HepG2 (cell line): Measurements from ENCODE around the gene S1PR5. TPM values are rescaled to one million over a fixed set of nuclear protein-coding genes. Genes with fewer than 3 reads are reported as not detected.

Source experiments
- ATAC-seq: fragments of 200-7000 bp; cut with Tn5 transposase; 3 replicates; pipeline ENCODE4 v1.9.1; 2020; ENCODE audit warnings: mild to moderate bottlenecking, moderate library complexity
- BruUV-seq: library from RNA; stranded (reverse); fragments of 400-500 nt; replicated peaks from 2 replicates; lab custom pipeline; 2021; lab: Mats Ljungman, UMichigan
- CTCF ChIA-PET: fragments of 300-600 bp; formaldehyde crosslinking; extraction: SDS; loops from one replicate; lab custom pipeline; 2021; ENCODE audit warnings: low total read pairs, inconsistent platforms, low intra/inter-chr PET ratio; lab: Yijun Ruan, JAX
- POLR2A ChIA-PET: fragments of 350-600 bp; sonication (Branson Sonifier 250); formaldehyde crosslinking; loops from one replicate; lab custom pipeline; 2020; ENCODE audit warnings: antibody characterized with exemption, inconsistent platforms; lab: Yijun Ruan, JAX
- DNase-seq: peaks from one replicate; pipeline ENCODE4 v3.0.0-alpha.2; 2015; ENCODE audit warnings: low spot score
- FAIRE-seq: peaks from 3 replicates; lab custom pipeline; 2011; peaks lifted over from hg19 to GRCh38; lab: Jason Lieb, UNC
- H2AFZ ChIP-seq: one replicate; pipeline ENCODE4 v1.6.1; 2011; ENCODE audit warnings: low read length, inconsistent platforms
- H3K27ac ChIP-seq: fragments of 300-600 bp; 3 replicates; pipeline ENCODE4 v1.8.0; 2011; ENCODE audit warnings: mixed run types, mild to moderate bottlenecking, mixed read lengths, low read length, inconsistent platforms; ENCODE audit not compliant: insufficient read depth; ENCODE audit errors: extremely low read length
- H3K27me3 ChIP-seq, 2 experiments: fragments of 200-600 bp in 1 of 2; 2 replicates in 1 of 2; 3 replicates in 1 of 2; pipeline versions ENCODE4 v1.6.0 to v1.8.0; 2011; ENCODE audit warnings: low read length in 2 of 2, mild to moderate bottlenecking in 2 of 2, moderate library complexity in 2 of 2, inconsistent platforms in 1 of 2; ENCODE audit not compliant: insufficient read depth in 2 of 2, control insufficient read depth in 1 of 2
- H3K36me3 ChIP-seq, 2 experiments: fragments of 200-600 bp in 1 of 2; replicated peaks in 1 of 2; 2 replicates in 1 of 2; 3 replicates in 1 of 2; pipeline versions ENCODE4 v1.5.1 to v1.8.0; 2011; ENCODE audit warnings: low read length in 2 of 2, inconsistent platforms in 1 of 2; ENCODE audit not compliant: insufficient read depth in 2 of 2, control insufficient read depth in 1 of 2
- H3K4me1 ChIP-seq: 2 replicates; pipeline ENCODE4 v1.5.1; 2012; ENCODE audit warnings: low read length, inconsistent platforms; ENCODE audit not compliant: insufficient read depth
- H3K4me2 ChIP-seq: 2 replicates; pipeline ENCODE4 v1.6.0; 2011; ENCODE audit warnings: low read depth, low read length, inconsistent platforms
- H3K4me3 ChIP-seq, 3 experiments: fragments of 200-600 bp in 1 of 3; sonication (generic), shearing (Covaris generic) in 1 of 3; replicated peaks in 1 of 3; 2 replicates each; pipeline ENCODE4 v1.5.1; 2011 to 2016; ENCODE audit warnings: low read length in 3 of 3, inconsistent platforms in 2 of 3, low read depth in 2 of 3, mild to moderate bottlenecking in 2 of 3, control low read depth in 1 of 3, mixed read lengths in 1 of 3; ENCODE audit not compliant: insufficient read depth in 1 of 3
- H3K79me2 ChIP-seq: one replicate; pipeline ENCODE4 v1.6.1; 2011; ENCODE audit warnings: low read length, inconsistent platforms; ENCODE audit not compliant: insufficient read depth
- H3K9ac ChIP-seq: 2 replicates; pipeline ENCODE4 v1.6.0; 2011; ENCODE audit warnings: mild to moderate bottlenecking, low read depth, low read length, inconsistent platforms; ENCODE audit not compliant: insufficient read depth
- H3K9me3 ChIP-seq: 2 replicates; pipeline ENCODE4 v1.5.1; 2012; ENCODE audit warnings: mild to moderate bottlenecking, low read length
- H4K20me1 ChIP-seq: 2 replicates; pipeline ENCODE4 v1.6.0; 2011; ENCODE audit warnings: inconsistent platforms, mild to moderate bottlenecking, low read length, moderate library complexity; ENCODE audit not compliant: insufficient read depth
- ADNP ChIP-seq: sonication (generic); formaldehyde crosslinking; IDR thresholded peaks from 2 replicates; pipeline ENCODE4 v1.4.0; 2020; ENCODE audit warnings: missing genetic modification reagents
- AGO2 ChIP-seq: fragments of 200-400 bp; formaldehyde crosslinking; optimal IDR thresholded peaks from 2 replicates; pipeline ENCODE3; 2017; ENCODE audit warnings: mild to moderate bottlenecking, low read depth, low read length, moderate library complexity
- FLYWCH1 ChIP-seq: sonication (generic); formaldehyde crosslinking; IDR thresholded peaks from 2 replicates; pipeline ENCODE4 v1.8.1; 2023; ENCODE audit warnings: mild to moderate bottlenecking, missing genetic modification reagents
- MED1 ChIP-seq: sonication (generic); formaldehyde crosslinking; IDR thresholded peaks from 2 replicates; pipeline ENCODE4 v1.4.0; 2020; ENCODE audit warnings: missing genetic modification reagents
- MEIS1 ChIP-seq: sonication (generic); formaldehyde crosslinking; IDR thresholded peaks from 2 replicates; pipeline ENCODE4 v1.9.0; 2021; ENCODE audit warnings: mild to moderate bottlenecking, missing genetic modification reagents, moderate library complexity, borderline replicate concordance
- RFX3 ChIP-seq: IDR thresholded peaks from 2 replicates; pipeline ENCODE4 v1.6.1; 2016; ENCODE audit warnings: missing biosample characterization, missing genetic modification reagents
- SMARCE1 ChIP-seq: fragments of 450-650 bp; IDR thresholded peaks from 2 replicates; pipeline ENCODE4 v1.6.1; 2017; ENCODE audit warnings: borderline replicate concordance
- SPEN ChIP-seq: sonication (generic); formaldehyde crosslinking; IDR thresholded peaks from 2 replicates; pipeline ENCODE4 v1.5.1; 2020; ENCODE audit warnings: low read depth, mild to moderate bottlenecking, missing genetic modification reagents
- ZBTB7B ChIP-seq: sonication (generic); formaldehyde crosslinking; IDR thresholded peaks from 2 replicates; pipeline ENCODE4 v1.4.0; 2020; ENCODE audit warnings: missing genetic modification reagents
- ZC3H13 ChIP-seq: sonication (generic); formaldehyde crosslinking; IDR thresholded peaks from 2 replicates; pipeline ENCODE4 v1.8.1; 2023; ENCODE audit warnings: mild to moderate bottlenecking, missing genetic modification reagents, moderate library complexity
- ZNF670 ChIP-seq: sonication (generic); formaldehyde crosslinking; IDR thresholded peaks from 2 replicates; pipeline ENCODE4 v1.8.0; 2022; ENCODE audit warnings: mild to moderate bottlenecking, missing genetic modification reagents, borderline replicate concordance
- ZZZ3 ChIP-seq: sonication (generic); formaldehyde crosslinking; IDR thresholded peaks from 2 replicates; pipeline ENCODE4 v1.4.0; 2020; ENCODE audit warnings: missing genetic modification reagents, mild to moderate bottlenecking, borderline replicate concordance
- WGBS: methylation state at CpG from one replicate; pipeline ENCODE4 v1.1.6; 2017; ENCODE audit warnings: low lambda C conversion rate; 5-methylcytosine and 5-hydroxymethylcytosine counted together
- in situ Hi-C: cut with HindIII; loops from 2 replicates; pipeline ENCODE4 v1.10.0; 2017; ENCODE audit warnings: low pct_unique_long_range_greater_than_20kb; ENCODE audit not compliant: extremely low pct_ligation_motif_present
- intact Hi-C: fragments of 100-400 bp; cut with micrococcal nuclease; formaldehyde crosslinking; loops from one replicate; pipeline ENCODE4 v1.10.0; 2022; ENCODE audit not compliant: unreplicated experiment
- polyA plus RNA-seq, 8 experiments: library from polyadenylated mRNA; depleted of rRNA in 3 of 8; stranded (reverse) in 7 of 8; unstranded in 1 of 8; fragments of >200 nt; fragmentation: Illumina TruSeq in 4 of 8; extraction: Trizol in 4 of 8; gene quantifications; 2 replicates each; pipeline versions ENCODE4 v1.2.1 to v1.2.3, GENCODE V29; 2011 to 2016; ENCODE audit warnings: low read depth in 4 of 8, missing spikeins in 1 of 8, mixed read lengths in 1 of 8; ENCODE audit not compliant: insufficient read depth in 1 of 8
- total RNA-seq, 5 experiments: library from RNA; depleted of rRNA; stranded (reverse); fragments of >200 nt; fragmentation: Illumina TruSeq; extraction: Trizol; gene quantifications; 2 replicates each; pipeline ENCODE4 v1.2.3, GENCODE V29; 2016; ENCODE audit warnings: low read depth in 1 of 5
- TF ChIP-seq, protein P1 (sequence below): sonication (generic); formaldehyde crosslinking; IDR thresholded peaks from 2 replicates; pipeline ENCODE4 v1.5.1; 2020; ENCODE audit warnings: mild to moderate bottlenecking, missing genetic modification reagents, borderline replicate concordance
- TF ChIP-seq, protein P2 (sequence below): IDR thresholded peaks from 2 replicates; pipeline ENCODE4 v1.6.1; 2012; ENCODE audit warnings: low read depth, low read length, improper control_type of control experiment
- TF ChIP-seq, protein P3 (sequence below): fragments of 450-650 bp; IDR thresholded peaks from 2 replicates; pipeline ENCODE4 v1.6.1; 2017
- TF ChIP-seq, protein P4 (sequence below): sonication (generic); formaldehyde crosslinking; IDR thresholded peaks from 2 replicates; pipeline ENCODE4 v1.4.0; 2020; ENCODE audit warnings: missing genetic modification reagents, low read depth, mild to moderate bottlenecking, borderline replicate concordance

S1PR5 gene
- total and polyA plus RNA-seq, 2 of the 13 experiments (the other 11 are each of a cell fraction or from before 2014, with no cell fraction given): 0.04 TPM; not detected in 1

DNA sequence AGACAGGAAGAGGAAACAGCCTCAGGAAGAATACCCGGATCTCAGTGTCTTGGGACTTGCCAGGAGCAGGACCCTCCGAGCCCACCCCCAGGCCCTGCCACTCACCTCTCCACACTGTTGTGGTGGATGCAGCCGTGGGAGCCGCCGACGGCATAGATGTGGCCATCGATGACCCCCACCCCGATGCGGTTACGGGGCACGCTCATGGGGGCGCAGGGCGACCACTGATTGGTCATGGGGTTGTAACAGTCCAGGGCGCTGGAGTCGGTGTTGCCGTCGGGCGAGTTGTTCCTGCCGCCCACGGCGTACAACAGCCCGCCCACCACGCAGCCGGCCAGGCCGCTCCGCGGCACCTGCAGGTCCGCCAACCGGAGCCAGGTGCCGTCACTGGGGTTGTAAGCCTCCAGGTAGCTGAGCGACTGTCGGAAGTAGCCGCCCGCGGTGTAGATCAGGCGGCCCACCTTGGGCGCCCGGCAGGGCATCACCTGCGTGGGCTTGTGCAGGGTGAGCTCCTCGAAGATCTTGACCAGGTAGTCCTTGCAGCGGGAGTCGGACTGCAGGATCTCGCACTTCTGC is 25.7 kb downstream of the S1PR5 start (continued):
- TF ChIP-seq, protein P1, sequence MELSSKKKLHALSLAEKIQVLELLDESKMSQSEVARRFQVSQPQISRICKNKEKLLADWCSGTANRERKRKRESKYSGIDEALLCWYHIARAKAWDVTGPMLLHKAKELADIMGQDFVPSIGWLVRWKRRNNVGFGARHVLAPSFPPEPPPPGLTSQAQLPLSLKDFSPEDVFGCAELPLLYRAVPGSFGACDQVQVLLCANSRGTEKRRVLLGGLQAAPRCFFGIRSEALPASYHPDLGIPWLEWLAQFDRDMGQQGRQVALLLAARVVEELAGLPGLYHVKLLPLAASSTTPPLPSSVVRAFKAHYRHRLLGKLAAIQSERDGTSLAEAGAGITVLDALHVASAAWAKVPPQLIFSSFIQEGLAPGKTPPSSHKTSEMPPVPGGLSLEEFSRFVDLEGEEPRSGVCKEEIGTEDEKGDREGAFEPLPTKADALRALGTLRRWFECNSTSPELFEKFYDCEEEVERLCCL (CRISPR knock-in tag): no peak
- TF ChIP-seq AGO2 (peak; percentile 92), SMARCE1 (no peak), ZC3H13 (CRISPR knock-in tag) (0 out of 2 replicates have a peak, but pooled peaks have one; percentile 11)
- TF ChIP-seq, all 625 proteins: peak for 4

DNA sequence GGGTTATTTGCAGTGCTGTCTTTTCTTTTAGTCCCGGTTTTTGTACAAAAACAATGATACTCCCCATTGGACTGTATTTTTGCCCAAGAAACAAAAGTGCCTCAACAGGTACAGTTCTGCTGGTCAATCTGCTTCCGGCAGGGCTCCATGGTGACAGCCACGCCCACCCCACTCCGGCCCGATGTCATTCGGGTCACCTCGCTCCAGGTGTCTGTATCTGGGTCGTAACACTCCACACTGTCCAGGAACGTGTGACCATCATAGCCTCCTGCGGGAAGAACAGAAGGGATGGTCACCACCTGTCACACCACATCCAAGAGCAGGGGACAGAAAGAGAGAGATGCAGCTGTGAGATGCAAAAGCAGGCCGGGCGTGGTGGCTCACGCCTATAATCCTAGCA is 30.7 kb downstream of the S1PR5 start:
- peaks cover 18 to 30% of the 10 kb centered on the region in 2 experiments for H3K36me3 ChIP-seq
- no peaks in the 10 kb centered on the region for H4K20me1 ChIP-seq
- intact Hi-C loops: loop anchor here (2.0 kb wide), 1 partner anchor 16 kb away; the partner anchor contains the start of gene KEAP1
- H3K4me2 ChIP-seq: peak overlapping the region; percentile 25; the same call in 1 of the 2 replicates
- POLR2A ChIA-PET: no interaction called here
- WGBS: 89% methylated on average over 11 of the region's 13 CpGs
- ATAC-seq: peak; percentile 23
- no peak for FAIRE-seq
- no TSS peak for BruUV-seq
- no peak overlapping the region for H2AFZ ChIP-seq
- H3K27me3 ChIP-seq: no peaks in the 10 kb centered on the region
- peaks cover 4% of the 10 kb centered on the region for H3K79me2 ChIP-seq
- no peak overlapping the region for H3K4me3 ChIP-seq
- no peak for DNase-seq
- peaks cover 28% of the 10 kb centered on the region for H3K4me1 ChIP-seq
- H3K9ac ChIP-seq: peak overlapping the region; percentile 29
- in situ Hi-C loops: no loop called here
- CTCF ChIA-PET: no interaction called here
- no peaks in the 10 kb centered on the region for H3K9me3 ChIP-seq
- H3K27ac ChIP-seq: peak overlapping the region; percentile 67
- TF ChIP-seq MED1 (no peak), ZNF670 (CRISPR knock-in tag) (no peak), AGO2 (no peak), ZBTB7B (CRISPR knock-in tag) (0 out of 2 replicates have a peak, but pooled peaks have one; percentile 7), ZZZ3 (CRISPR knock-in tag) (no peak), ADNP (CRISPR knock-in tag) (no peak), FLYWCH1 (no peak), MEIS1 (CRISPR knock-in tag) (no peak), SPEN (CRISPR knock-in tag) (no peak), RFX3 (CRISPR knock-in tag) (no peak)
- TF ChIP-seq, protein P2, sequence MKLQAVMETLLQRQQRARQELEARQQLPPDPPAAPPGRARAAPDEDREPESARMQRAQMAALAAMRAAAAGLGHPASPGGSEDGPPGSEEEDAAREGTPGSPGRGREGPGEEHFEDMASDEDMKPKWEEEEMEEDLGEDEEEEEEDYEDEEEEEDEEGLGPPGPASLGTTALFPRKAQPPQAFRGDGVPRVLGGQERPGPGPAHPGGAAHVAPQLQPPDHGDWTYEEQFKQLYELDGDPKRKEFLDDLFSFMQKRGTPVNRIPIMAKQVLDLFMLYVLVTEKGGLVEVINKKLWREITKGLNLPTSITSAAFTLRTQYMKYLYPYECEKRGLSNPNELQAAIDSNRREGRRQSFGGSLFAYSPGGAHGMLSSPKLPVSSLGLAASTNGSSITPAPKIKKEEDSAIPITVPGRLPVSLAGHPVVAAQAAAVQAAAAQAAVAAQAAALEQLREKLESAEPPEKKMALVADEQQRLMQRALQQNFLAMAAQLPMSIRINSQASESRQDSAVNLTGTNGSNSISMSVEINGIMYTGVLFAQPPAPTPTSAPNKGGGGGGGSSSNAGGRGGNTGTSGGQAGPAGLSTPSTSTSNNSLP: no peak
- TF ChIP-seq, protein P3, sequence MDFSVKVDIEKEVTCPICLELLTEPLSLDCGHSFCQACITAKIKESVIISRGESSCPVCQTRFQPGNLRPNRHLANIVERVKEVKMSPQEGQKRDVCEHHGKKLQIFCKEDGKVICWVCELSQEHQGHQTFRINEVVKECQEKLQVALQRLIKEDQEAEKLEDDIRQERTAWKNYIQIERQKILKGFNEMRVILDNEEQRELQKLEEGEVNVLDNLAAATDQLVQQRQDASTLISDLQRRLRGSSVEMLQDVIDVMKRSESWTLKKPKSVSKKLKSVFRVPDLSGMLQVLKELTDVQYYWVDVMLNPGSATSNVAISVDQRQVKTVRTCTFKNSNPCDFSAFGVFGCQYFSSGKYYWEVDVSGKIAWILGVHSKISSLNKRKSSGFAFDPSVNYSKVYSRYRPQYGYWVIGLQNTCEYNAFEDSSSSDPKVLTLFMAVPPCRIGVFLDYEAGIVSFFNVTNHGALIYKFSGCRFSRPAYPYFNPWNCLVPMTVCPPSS: no peak
- TF ChIP-seq, protein P4, sequence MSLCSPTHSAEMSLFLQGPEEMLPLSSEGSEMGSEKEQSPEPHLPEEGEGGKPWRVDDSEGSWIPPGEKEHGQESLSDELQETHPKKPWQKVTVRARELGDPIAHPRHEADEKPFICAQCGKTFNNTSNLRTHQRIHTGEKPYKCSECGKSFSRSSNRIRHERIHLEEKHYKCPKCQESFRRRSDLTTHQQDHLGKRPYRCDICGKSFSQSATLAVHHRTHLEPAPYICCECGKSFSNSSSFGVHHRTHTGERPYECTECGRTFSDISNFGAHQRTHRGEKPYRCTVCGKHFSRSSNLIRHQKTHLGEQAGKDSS (CRISPR knock-in tag): no peak
